ENCODE data around the gene PHF2. TPM values are rescaled to one million over a fixed set of nuclear protein-coding genes. Genes with fewer than 3 reads are reported as not detected.

The PHF2 gene
- total RNA-seq, 1 experiment from 2014 or later, result 17.4 TPM

- H3K36me3 Mint-ChIP-seq (ENCODE audit: insufficient read depth in 1 of 3, low read depth in 3 of 3), result peaks cover 0 to 17% (median 13%) of the 10 kb centered on the region in 3 experiments; a peak in 5 of 7 replicates
These were observed 100.1 kb downstream of the PHF2 start for GRCh38 chr9:93676310-93677047.

More at GRCh38 chr9:93676310-93677047, 100.1 kb downstream of the PHF2 start:
- Histone ChIP-seq H3K79me1 (ENCODE audit: insufficient read depth, low read depth, low read length, poor library complexity, severe bottlenecking) (no peaks in the 10 kb centered on the region), H3K23me2 (ENCODE audit: insufficient read length, low read depth, low read length, poor library complexity, severe bottlenecking) (peaks cover 2% of the 10 kb centered on the region), H3K4me1 (ENCODE audit: insufficient read depth, low read length) (no peaks in the 10 kb centered on the region), H3T11ph (ENCODE audit: low read length) (no peak overlapping the region), H4K20me1 (ENCODE audit: control insufficient read depth, insufficient read depth, insufficient read length) (no peaks in the 10 kb centered on the region), H3K9me3 (ENCODE audit: control insufficient read depth, low read depth, low read length) (no peaks in the 10 kb centered on the region), H3K23ac (ENCODE audit: insufficient read length, low read depth, low read length) (no peak overlapping the region), H4K8ac (replicated peaks; ENCODE audit: insufficient read length, low read depth, low read length) (no peak overlapping the region), H2AK5ac (ENCODE audit: insufficient read length, low read length) (no peak overlapping the region), H2BK120ac (ENCODE audit: low read depth, low read length, poor library complexity, severe bottlenecking) (no peak overlapping the region), H3K79me2 (ENCODE audit: insufficient read depth, low read length) (no peaks in the 10 kb centered on the region), H2BK20ac (ENCODE audit: low read depth, low read length, poor library complexity, severe bottlenecking) (no peak overlapping the region), H3K18ac (ENCODE audit: insufficient read length, low read depth, low read length) (no peak overlapping the region), H2BK12ac (ENCODE audit: insufficient read length, low read depth, low read length) (no peak overlapping the region), H3K14ac (ENCODE audit: insufficient read depth, low read length) (no peak overlapping the region), H2BK15ac (ENCODE audit: low read depth, low read length) (no peak overlapping the region), H2AFZ (ENCODE audit: low read length) (no peak overlapping the region), H3K9ac (ENCODE audit: extremely low read depth, insufficient read length, low read length) (no peak overlapping the region), H4K91ac (ENCODE audit: insufficient read length, low read depth, low read length) (no peak overlapping the region), H3K27ac (ENCODE audit: insufficient read length, low read depth, low read length) (no peak overlapping the region), H3K4ac (ENCODE audit: low read depth, low read length) (no peak overlapping the region), H3K27me3 (ENCODE audit: insufficient read depth, low read length) (no peaks in the 10 kb centered on the region), H3K56ac (ENCODE audit: insufficient read length, low read depth, low read length) (no peak overlapping the region), H3K4me2 (ENCODE audit: insufficient read depth, insufficient read length, low read length) (no peak overlapping the region), H2BK5ac (ENCODE audit: insufficient read length, low read length) (no peak overlapping the region), H4K5ac (ENCODE audit: insufficient read length, low read depth, low read length) (no peak overlapping the region)
- no peak for TF ChIP-seq CTCF (conservative IDR thresholded peaks at IDR 0.05)
- Mint-ChIP-seq H3K4me1 (no peaks in the 10 kb centered on the region), H3K9me3 (no peaks in the 10 kb centered on the region), H3K4me3 (no peak overlapping the region), H3K27me3 (ENCODE audit: low read depth) (no peaks in the 10 kb centered on the region), H3K27ac (no peak overlapping the region)
- no CpG with 5 or more reads among the region's 23 CpGs for WGBS (ENCODE audit: extremely low coverage, insufficient read length, low lambda C conversion rate)
- peak; percentile 20 for DNase-seq

Data from H9 (cell line).